PC-9 (cell line): ENCODE data around the gene MPHOSPH6.

Source experiments
- EZH2 ChIP-seq: fragments of 200-600 bp; sonication (generic); IDR thresholded peaks from 2 replicates; pipeline ENCODE4 v1.8.0; 2017; ENCODE audit warnings: antibody characterized with exemption, low read depth
- TF ChIP-seq, protein P1 (sequence below): fragments of 200-600 bp; sonication (generic); conservative IDR thresholded peaks from 2 replicates; pipeline ENCODE4 v1.6.1; 2017; ENCODE audit warnings: mixed run types, antibody characterized with exemption, mild to moderate bottlenecking, moderate library complexity

DNA sequence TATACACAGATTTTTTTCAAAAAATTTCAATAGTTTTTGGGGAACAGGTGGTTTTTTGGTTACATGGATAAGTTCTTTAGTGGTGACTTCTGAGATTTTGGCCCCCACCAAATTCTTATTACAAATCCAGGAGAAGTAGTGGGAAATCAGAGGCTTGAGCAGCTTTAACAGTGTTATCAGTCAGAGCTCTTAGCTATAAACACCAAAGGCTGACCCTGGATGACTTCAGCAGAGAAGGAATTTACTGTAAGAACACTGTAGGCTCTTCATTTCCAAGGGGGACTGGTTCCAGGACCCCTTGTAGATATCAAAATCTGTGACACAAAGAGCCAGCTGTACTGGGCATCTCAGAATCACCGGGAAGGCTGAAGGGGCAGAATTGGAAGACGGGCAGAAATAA is 17.8 kb downstream of the MPHOSPH6 start:
- TF ChIP-seq, protein P1, sequence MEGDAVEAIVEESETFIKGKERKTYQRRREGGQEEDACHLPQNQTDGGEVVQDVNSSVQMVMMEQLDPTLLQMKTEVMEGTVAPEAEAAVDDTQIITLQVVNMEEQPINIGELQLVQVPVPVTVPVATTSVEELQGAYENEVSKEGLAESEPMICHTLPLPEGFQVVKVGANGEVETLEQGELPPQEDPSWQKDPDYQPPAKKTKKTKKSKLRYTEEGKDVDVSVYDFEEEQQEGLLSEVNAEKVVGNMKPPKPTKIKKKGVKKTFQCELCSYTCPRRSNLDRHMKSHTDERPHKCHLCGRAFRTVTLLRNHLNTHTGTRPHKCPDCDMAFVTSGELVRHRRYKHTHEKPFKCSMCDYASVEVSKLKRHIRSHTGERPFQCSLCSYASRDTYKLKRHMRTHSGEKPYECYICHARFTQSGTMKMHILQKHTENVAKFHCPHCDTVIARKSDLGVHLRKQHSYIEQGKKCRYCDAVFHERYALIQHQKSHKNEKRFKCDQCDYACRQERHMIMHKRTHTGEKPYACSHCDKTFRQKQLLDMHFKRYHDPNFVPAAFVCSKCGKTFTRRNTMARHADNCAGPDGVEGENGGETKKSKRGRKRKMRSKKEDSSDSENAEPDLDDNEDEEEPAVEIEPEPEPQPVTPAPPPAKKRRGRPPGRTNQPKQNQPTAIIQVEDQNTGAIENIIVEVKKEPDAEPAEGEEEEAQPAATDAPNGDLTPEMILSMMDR, result no peak
- no peak for TF ChIP-seq EZH2
